Measurements from ENCODE around the gene LAPTM4A.
A peak's percentile ranks its signal among the peaks of the same experiment; 100 is the strongest.
"Not testable (repeated sequence)": the region's sequence is repeated elsewhere in the genome, so short reads cannot be mapped to it uniquely, and the experiment has no call there.

LAPTM4A gene
- total RNA-seq, result 18.9 to 27.9 (median 22.2) reads per million in 3 experiments

- DNase-seq, result peak; percentile 99
Observed at GRCh38 chr2:20051532-20052228, at the start of gene LAPTM4A. TSS of gene LAPTM4A (minus strand) at chr2:20051628. CDS start at chr2:20051520, 108 bp downstream.

- no peak for DNase-seq
Observed at GRCh38 chr2:20100711-20101110, 49.3 kb upstream of the LAPTM4A start.

GRCh38 chr2:20099780-20100179 is 48.4 kb upstream of the LAPTM4A start:
- no peak for DNase-seq

- DNase-seq, result peak; percentile 59
Observed at GRCh38 chr2:20097889-20098714, 46.7 kb upstream of the LAPTM4A start.

- DNase-seq, result no peak
Observed at GRCh38 chr2:20095469-20095868, 44.0 kb upstream of the LAPTM4A start.

GRCh38 chr2:20094955-20095354 is 43.5 kb upstream of the LAPTM4A start:
- DNase-seq, result no peak

- DNase-seq, result no peak
Observed at GRCh38 chr2:20094142-20094755, 42.8 kb upstream of the LAPTM4A start.

- no peak for DNase-seq
Observed at GRCh38 chr2:20093263-20094141, 42.1 kb upstream of the LAPTM4A start.

- no peak for DNase-seq
Observed at GRCh38 chr2:20092901-20093235, 41.4 kb upstream of the LAPTM4A start.

- no peak for DNase-seq
Observed at GRCh38 chr2:20092226-20092900, 40.9 kb upstream of the LAPTM4A start.

GRCh38 chr2:20091305-20091991 is 40.0 kb upstream of the LAPTM4A start:
- DNase-seq, result no peak

GRCh38 chr2:20089715-20090464 is 38.5 kb upstream of the LAPTM4A start:
- no peak for DNase-seq

- DNase-seq, result not testable (repeated sequence)
Observed at GRCh38 chr2:20085909-20086308, 34.5 kb upstream of the LAPTM4A start.

GRCh38 chr2:20082812-20083211 is 31.4 kb upstream of the LAPTM4A start:
- DNase-seq, result not testable (repeated sequence)

GRCh38 chr2:20081841-20082240 is 30.4 kb upstream of the LAPTM4A start:
- no peak for DNase-seq

GRCh38 chr2:20080839-20081415 is 29.5 kb upstream of the LAPTM4A start:
- no peak for DNase-seq

GRCh38 chr2:20080428-20080827 is 29.0 kb upstream of the LAPTM4A start:
- no peak for DNase-seq

GRCh38 chr2:20079546-20080115 is 28.2 kb upstream of the LAPTM4A start:
- no peak for DNase-seq

GRCh38 chr2:20077411-20077940 is 26.0 kb upstream of the LAPTM4A start:
- DNase-seq, result no peak

- no peak for DNase-seq
Observed at GRCh38 chr2:20076757-20077156, 25.3 kb upstream of the LAPTM4A start.
